ENCODE results near the gene SCN4A.
"Not testable (repeated sequence)": the region's sequence is repeated elsewhere in the genome, so short reads cannot be mapped to it uniquely, and the experiment has no call there.

GRCh38 chr17:64007089-64007837, 34.5 kb upstream of the SCN4A start:
- not testable (repeated sequence) for TF ChIP-seq CTCF, POLR2A (IDR thresholded peaks at IDR 0.05)

Measured in tibial nerve (tissue), 3 donors.